Measurements from ENCODE around the gene FRMD8. TPM values are rescaled to one million over a fixed set of nuclear protein-coding genes. Genes with fewer than 3 reads are reported as not detected.

The FRMD8 gene
- 37.8 to 63.7 TPM (median 54.9 TPM) in 5 replicates for total RNA-seq (2022; extraction: Qiagen RNA extraction)

GRCh38 chr11:65386307-65387140 is at the start of gene FRMD8:
FRMD8 (plus strand) TSS chr11:65386637; CDS start chr11:65387037, 400 bp downstream.

GRCh38 chr11:65354265-65355012 is 32.0 kb upstream of the FRMD8 start, which contains the start of gene TIGD3:
TIGD3 (plus strand) TSS chr11:65354751; CDS start chr11:65355809, 1,058 bp downstream.

GRCh38 chr11:65382033-65382803 is 4.2 kb upstream of the FRMD8 start, which contains the start of gene SLC25A45:
SLC25A45 (minus strand) TSS chr11:65382646; CDS start chr11:65381951, 695 bp downstream.

GRCh38 chr11:65422633-65423515 is 36.4 kb downstream of the FRMD8 start, which contains the start of gene NEAT1:
NEAT1 (plus strand) TSS chr11:65422798.

Other genes with a start within 250 kb of the FRMD8 start
- not detected in 5 replicates for gene SPDYC, start 216.4 kb upstream of the FRMD8 start, total RNA-seq (2022; extraction: Qiagen RNA extraction)
- 97.2 to 123 TPM (median 115 TPM) in 5 replicates for gene CAPN1, start 204.7 kb upstream of the FRMD8 start, total RNA-seq (2022; extraction: Qiagen RNA extraction)
- gene POLA2, start 124.7 kb upstream of the FRMD8 start, total RNA-seq (2022; extraction: Qiagen RNA extraction): 13.4 to 15.9 TPM (median 15.1 TPM) in 5 replicates
- gene CDC42EP2, start 71.8 kb upstream of the FRMD8 start, total RNA-seq (2022; extraction: Qiagen RNA extraction): 13.4 to 21.3 TPM (median 16.9 TPM) in 5 replicates
- gene DPF2, start 52.8 kb upstream of the FRMD8 start, total RNA-seq (2022; extraction: Qiagen RNA extraction): 39.4 to 46.7 TPM (median 40.4 TPM) in 5 replicates
- 0.60 to 1.1 TPM (median 1.0 TPM) in 5 replicates for gene TIGD3, start 31.9 kb upstream of the FRMD8 start, total RNA-seq (2022; extraction: Qiagen RNA extraction)
- 11.0 to 13.3 TPM (median 13.1 TPM) in 5 replicates for gene SLC25A45, start 4.0 kb upstream of the FRMD8 start, total RNA-seq (2022; extraction: Qiagen RNA extraction)
- gene NEAT1, start 36.2 kb downstream of the FRMD8 start, total RNA-seq (2022; extraction: Qiagen RNA extraction): 158 to 313 TPM (median 227 TPM) in 5 replicates
- gene MALAT1, start 112.4 kb downstream of the FRMD8 start, total RNA-seq (2022; extraction: Qiagen RNA extraction): 45.7 to 97.4 TPM (median 58.6 TPM) in 5 replicates
- gene SCYL1, start 138.4 kb downstream of the FRMD8 start, total RNA-seq (2022; extraction: Qiagen RNA extraction): 44.7 to 67.1 TPM (median 63.3 TPM) in 5 replicates
- 93.6 to 147 TPM (median 130 TPM) in 5 replicates for gene LTBP3, start 171.7 kb downstream of the FRMD8 start, total RNA-seq (2022; extraction: Qiagen RNA extraction)
- 73.5 to 87.2 TPM (median 82.1 TPM) in 5 replicates for gene ZNRD2, start 183.8 kb downstream of the FRMD8 start, total RNA-seq (2022; extraction: Qiagen RNA extraction)
- 25.3 to 58.9 TPM (median 51.7 TPM) in 5 replicates for gene FAM89B, start 185.9 kb downstream of the FRMD8 start, total RNA-seq (2022; extraction: Qiagen RNA extraction)
- gene EHBP1L1, start 189.4 kb downstream of the FRMD8 start, total RNA-seq (2022; extraction: Qiagen RNA extraction): 29.8 to 47.7 TPM (median 43.6 TPM) in 5 replicates
- gene KCNK7, start 209.2 kb downstream of the FRMD8 start, total RNA-seq (2022; extraction: Qiagen RNA extraction): 0.29 to 1.0 TPM (median 0.76 TPM) in 4 of 5 replicates, not detected in the other
- gene MAP3K11, start 227.6 kb downstream of the FRMD8 start, total RNA-seq (2022; extraction: Qiagen RNA extraction): 41.9 to 53.5 TPM (median 53.1 TPM) in 5 replicates
- 25.5 to 41.3 TPM (median 38.9 TPM) in 5 replicates for gene PCNX3, start 229.1 kb downstream of the FRMD8 start, total RNA-seq (2022; extraction: Qiagen RNA extraction)

Measured in A549 treated with CORT108297 at 1 μM for 4 hours (cell line).